GM10266 (cell line): ENCODE measurements around the gene KRTAP5-9.
A peak's percentile ranks its signal among the peaks of the same experiment; 100 is the strongest.

ENCODE experiments used
- DNase-seq: peaks from one replicate; pipeline ENCODE4 v3.0.0; 2012; ENCODE audit errors: extremely low spot score
- CTCF ChIP-seq: IDR thresholded peaks from 2 replicates; pipeline ENCODE4 v1.5.1; 2012; ENCODE audit warnings: mild to moderate bottlenecking, low read depth; ENCODE audit not compliant: control insufficient read depth, insufficient read depth; ENCODE audit errors: missing control alignments

Gene KRTAP5-9

GRCh38 chr11:71554996-71555395, 6.8 kb downstream of the KRTAP5-9 start:
- DNase-seq, result no peak
- TF ChIP-seq CTCF, result no peak

- TF ChIP-seq CTCF, result no peak
- no peak for DNase-seq
Measured at GRCh38 chr11:71555508-71555907, 7.3 kb downstream of the KRTAP5-9 start.

- DNase-seq, result no peak
- no peak for TF ChIP-seq CTCF
Measured at GRCh38 chr11:71556018-71556417, 7.8 kb downstream of the KRTAP5-9 start.

- TF ChIP-seq CTCF, result no peak
- no peak for DNase-seq
Measured at GRCh38 chr11:71557257-71557656, 9.0 kb downstream of the KRTAP5-9 start.

GRCh38 chr11:71558996-71559395, 10.8 kb downstream of the KRTAP5-9 start:
- DNase-seq, result no peak
- no peak for TF ChIP-seq CTCF

- TF ChIP-seq CTCF, result no peak
- DNase-seq, result no peak
Measured at GRCh38 chr11:71562120-71562519, 13.9 kb downstream of the KRTAP5-9 start.

GRCh38 chr11:71563406-71563805, 15.2 kb downstream of the KRTAP5-9 start:
- TF ChIP-seq CTCF, result peak; percentile 65
- DNase-seq, result peak; percentile 76
